Medulla oblongata (tissue), 1 donor: ENCODE measurements around the gene ZNF19.
"Not testable (repeated sequence)": the region's sequence is repeated elsewhere in the genome, so short reads cannot be mapped to it uniquely, and the experiment has no call there.

Experiments used
- DNase-seq: peaks from one replicate; pipeline ENCODE4 v3.0.0-alpha.2; 2015; ENCODE audit errors: extremely low spot score

The ZNF19 gene

DNA sequence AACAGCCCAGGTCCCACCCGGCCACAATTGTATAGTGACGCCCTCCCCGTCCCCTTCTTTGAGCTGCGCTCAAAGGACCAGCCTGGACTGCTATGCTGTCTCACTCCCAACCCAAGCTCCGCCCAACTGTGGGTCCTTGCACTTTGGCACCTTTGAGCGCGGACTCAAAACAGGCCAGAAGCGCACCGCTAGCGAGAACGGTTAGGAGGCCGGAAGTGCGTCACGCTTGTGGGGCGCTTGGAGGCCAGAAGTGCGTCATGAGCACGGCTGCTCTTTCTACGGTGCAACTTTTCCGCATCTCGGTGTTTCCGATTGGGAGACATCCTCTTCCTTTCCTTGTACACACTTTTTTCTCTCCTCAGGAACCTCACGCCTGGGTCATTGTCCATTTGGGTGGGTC is at the start of gene ZNF19:
TSS of gene ZNF19 (minus strand) at position 203 of the 400 bp plus-strand sequence. CDS start 7,210 bp downstream, outside the sequence.
- DNase-seq, result no peak

DNA sequence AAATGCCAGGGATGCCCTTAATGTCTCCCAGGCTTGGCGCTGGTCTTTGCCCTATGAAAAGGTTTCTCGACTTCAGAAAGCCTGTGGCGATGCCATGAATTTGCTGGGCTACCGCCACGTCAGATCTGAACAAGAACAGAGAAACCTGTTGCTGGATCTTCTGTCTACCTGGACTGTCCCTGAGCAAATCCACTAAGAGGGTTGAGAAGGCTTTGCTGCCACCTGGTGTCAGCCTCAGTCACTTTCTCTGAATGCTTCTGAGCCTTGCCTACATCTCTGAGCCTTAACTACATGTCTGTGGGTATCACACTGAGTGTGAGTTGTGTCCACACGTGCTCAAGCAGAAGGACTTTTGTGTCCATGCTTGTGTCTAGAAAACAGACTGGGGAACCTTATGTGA is 48.5 kb upstream of the ZNF19 start:
- DNase-seq, result peak; percentile 41

GRCh38 chr16:71536752-71537499 is 47.8 kb upstream of the ZNF19 start:
- no peak for DNase-seq

DNA sequence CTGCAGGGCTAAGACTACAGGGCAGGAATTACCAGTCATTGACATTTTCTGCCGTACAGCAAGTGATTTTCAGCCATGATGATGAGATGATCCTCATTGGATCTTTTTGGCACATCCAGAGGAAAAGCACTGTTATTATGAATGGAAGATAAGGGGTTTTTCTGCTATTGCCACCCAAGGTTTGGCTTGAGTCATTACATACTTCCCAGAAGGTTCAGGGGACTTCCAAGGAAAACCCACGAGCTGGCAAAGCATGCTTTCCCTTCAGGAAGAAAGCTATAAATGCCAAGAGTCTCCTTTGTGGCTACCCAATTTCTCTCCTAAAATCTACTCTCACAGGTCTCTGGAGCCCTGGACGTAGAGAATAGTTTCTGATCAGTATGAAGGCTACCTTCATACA is 43.2 kb upstream of the ZNF19 start:
- no peak for DNase-seq

DNA sequence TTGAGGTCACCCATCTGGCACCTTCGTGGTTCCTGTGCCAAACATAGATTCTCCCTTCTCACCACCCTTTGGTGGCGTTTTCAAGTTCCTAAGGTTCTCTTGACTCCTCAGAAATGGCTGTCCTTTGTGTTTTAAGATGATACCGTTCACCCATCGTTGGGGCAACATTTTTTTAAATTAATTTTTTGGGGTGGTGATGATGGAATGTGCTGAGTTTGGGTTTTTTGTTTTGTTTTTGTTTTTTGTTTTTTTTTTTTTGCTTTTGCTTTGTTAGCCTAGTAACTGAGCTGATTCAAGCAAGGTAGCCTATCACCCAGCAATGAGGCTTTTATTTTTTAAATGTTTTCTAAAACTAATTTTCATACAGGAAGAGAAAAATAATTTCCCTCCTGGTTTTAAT is 39.7 kb upstream of the ZNF19 start:
- no peak for DNase-seq

DNA sequence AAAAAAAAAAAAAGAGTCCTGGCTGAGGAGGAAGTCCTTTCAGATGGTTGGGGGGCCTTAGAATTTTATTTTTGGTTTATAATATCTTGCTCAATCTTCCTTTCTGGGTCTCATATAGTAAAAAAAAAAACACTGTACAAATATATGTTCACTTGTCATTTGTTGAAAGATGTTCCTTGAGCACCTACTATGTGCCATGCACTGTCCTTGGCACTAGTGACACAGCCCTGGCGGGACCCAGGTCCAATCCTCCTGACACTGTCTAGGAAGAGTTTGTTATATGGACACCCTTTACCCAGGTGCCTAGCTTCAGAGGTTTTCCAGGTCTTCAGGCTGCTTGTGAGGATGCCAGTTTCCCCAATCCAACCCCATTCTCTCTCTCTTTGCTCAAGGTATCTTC is 39.1 kb upstream of the ZNF19 start:
- DNase-seq, result no peak

DNA sequence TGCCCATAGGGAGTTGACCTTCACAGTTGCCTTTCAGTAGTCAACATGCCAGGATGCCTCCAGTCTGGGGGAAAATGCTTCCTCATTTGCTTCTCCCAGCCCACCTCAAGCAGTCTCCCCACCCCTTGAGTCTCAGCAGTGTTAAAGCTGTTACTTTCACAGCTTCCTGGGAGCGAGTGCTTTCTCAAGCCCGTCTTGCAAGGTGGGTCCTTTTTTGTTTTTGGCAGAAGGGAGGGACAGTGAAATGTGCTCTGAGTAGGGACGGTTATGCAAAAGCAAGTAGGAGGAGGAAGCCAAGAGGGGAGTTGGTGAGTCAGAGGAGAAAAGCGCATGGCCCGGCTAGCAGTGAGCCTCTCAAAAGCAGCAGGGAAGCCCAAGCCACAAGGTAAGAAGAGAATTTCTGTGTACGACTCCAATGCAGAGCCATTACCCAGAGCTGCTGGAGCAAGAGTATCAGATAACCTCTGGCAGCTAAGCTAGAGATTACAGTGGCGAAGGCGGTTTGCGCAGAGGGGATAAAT is 37.0 kb upstream of the ZNF19 start, which contains the start of gene CHST4:
TSS of gene CHST4 (plus strand) at position 316 of the 521 bp plus-strand sequence. CDS start 10,252 bp downstream, outside the sequence.
- no peak for DNase-seq

DNA sequence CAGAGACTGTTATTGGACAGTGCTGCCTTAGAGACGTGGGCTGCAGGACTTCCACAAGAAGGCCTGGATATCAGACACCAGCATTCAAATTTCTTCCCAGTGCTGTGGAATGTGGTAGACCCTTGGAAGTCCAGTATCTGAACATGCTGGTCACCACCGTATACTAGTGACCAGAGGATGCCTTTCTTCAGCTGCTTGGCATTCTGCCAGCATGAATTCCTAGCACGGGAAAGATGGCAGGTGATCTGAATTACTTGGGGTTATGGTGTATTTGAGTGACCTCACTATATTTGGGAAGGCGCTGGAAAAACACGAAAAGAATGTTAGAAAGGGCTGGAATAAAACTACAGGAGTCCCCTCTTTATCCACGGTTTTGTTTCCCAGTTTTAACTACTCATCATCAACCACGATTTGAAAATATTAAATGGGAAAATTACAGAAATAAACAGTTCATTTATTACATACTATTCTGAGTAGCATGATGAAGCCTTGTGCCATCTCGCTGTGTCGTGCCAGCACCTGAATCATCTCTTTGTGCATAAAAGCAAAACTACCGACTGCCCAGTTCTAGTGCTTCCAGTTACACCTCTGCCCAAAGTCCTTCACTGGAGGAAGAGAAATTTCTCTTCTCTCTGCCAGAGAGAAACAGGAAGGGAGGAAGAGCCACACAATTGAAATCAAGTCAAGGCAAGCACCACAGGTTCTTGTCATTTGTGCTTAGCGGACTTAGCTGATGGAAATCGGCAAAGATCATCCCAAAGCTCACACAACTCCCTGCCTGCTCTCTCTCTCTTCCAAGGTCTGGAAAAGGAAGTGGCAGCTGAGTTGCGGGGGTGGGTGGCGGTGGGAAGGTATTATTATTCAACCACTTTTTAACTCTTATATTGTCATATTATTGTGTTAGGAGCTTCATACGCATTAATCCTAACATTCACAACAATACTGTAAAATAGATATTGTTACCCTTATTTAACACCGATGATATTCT is 35.7 kb upstream of the ZNF19 start:
- DNase-seq, result no peak

- DNase-seq, result no peak
These were observed 31.4 kb upstream of the ZNF19 start for GRCh38 chr16:71520550-71520949.

DNA sequence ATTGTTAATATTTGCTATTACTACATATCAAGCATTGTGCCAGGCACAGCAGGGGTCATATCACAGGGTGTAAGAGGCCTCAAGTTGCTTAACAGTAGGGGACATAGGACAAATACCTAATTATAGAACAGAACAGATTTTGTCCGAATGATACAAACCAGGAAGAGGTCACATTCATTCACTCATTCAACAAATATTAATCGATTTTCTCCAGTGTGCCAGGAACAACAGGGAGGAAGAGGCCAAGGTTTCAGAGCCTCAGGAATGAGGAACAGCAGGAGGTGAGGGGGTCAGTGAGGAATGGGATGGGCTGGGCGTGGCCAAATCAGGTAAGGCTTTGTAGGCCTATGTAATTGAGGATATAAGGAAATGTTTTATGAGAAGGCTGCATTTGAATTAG is 25.9 kb upstream of the ZNF19 start:
- no peak for DNase-seq

GRCh38 chr16:71514476-71514875 is 25.4 kb upstream of the ZNF19 start:
- no peak for DNase-seq

- no peak for DNase-seq
These were observed 24.2 kb upstream of the ZNF19 start for GRCh38 chr16:71513302-71513701.

DNA sequence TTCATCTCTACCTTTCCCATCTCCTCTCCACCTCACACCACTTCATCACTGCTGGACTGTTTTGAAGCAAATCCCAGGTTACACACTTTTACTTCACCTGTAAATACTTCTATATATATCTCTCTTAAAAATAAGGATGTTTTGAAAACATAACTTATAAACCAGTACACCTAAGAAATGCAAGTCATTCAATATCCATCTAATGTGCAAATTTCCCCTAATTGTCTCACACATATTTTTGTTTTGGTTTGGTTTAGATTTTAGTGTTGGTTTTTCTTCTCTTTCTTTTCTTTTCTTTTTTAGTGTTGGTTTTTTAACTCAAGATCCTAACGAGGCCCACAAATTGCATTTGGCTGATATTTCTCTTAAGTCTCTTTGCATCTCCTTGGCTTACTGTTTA is 17.9 kb upstream of the ZNF19 start:
- DNase-seq, result no peak

- no peak for DNase-seq
These were observed 15.8 kb upstream of the ZNF19 start for GRCh38 chr16:71504901-71505300.

DNA sequence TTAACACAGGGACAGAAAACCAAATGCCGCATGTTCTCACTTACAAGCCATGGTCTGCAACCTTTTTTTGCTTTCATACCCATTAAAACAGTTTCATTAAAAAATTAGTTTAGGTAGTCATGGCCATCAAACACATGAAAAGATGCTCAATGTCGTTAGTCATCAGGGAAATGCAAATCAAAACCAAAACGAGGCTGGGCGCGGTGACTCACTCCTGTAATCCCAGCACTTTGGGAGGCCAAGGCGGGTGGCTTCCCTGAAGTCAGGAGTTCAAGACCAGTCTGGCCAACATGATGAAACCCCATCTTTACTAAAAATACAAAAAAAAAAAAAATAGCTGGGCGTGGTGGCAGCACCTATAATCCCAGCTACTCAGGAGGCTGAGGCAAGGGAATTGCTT is 14.9 kb upstream of the ZNF19 start:
- DNase-seq, result not testable (repeated sequence)

- no peak for DNase-seq
These were observed 12.4 kb upstream of the ZNF19 start for GRCh38 chr16:71501547-71501946.

DNA sequence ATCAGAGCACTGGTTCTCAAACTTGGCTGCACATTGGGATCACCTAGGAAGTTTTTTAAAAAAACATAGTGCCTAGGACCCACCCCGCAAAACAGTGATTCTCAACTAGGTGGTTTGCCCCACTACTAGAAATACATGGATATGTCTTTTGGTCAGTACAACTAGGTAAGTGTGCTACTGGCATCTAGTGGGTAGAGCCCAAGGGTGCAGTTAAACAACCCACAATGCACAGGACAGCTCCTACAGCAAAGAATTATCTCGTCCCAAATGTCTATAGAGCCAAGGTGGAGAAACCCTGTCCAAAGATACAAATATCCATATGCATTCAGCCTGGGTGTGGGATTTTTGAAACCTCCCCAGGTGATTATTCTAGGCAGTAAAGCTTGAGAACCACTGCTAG is 11.8 kb upstream of the ZNF19 start:
- DNase-seq, result no peak

- peak; percentile 73 for DNase-seq
These were observed 10.7 kb upstream of the ZNF19 start for GRCh38 chr16:71499775-71500364.

- DNase-seq, result no peak
These were observed 8.9 kb upstream of the ZNF19 start for GRCh38 chr16:71498031-71498430.

GRCh38 chr16:71493213-71493612 is 4.1 kb upstream of the ZNF19 start:
- no peak for DNase-seq

GRCh38 chr16:71492786-71493185 is 3.7 kb upstream of the ZNF19 start:
- no peak for DNase-seq

DNA sequence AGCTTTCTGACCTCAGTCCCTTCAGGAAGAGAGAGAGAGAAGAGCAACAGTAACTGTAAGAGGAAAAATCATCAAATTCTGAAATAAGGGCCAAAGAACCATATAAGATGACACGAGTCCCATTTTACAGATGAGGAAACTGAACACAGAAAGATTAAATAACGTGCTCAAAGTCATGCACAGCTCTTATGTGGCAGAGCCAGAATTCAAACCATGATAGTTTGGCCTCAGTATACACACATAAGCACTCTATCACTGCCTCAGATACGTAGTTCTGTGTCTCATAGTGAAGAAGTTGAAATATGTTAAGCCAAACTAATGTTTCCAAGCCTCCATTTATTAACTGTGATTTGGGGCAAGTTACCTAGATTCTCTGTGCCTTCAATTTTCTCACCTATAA is 1.9 kb upstream of the ZNF19 start:
- DNase-seq, result no peak
